Erythroblast (primary cell): ENCODE measurements around the gene PRDM11.

Source experiments
- GATA1 ChIP-seq: IDR thresholded peaks from 2 replicates; pipeline ENCODE4 v1.6.1; 2011; ENCODE audit warnings: low read depth, mild to moderate bottlenecking, control low read depth, low read length, moderate library complexity
- POLR2A ChIP-seq: IDR thresholded peaks from 2 replicates; pipeline ENCODE4 v1.6.1; 2011; ENCODE audit warnings: mild to moderate bottlenecking, low read length

DNA sequence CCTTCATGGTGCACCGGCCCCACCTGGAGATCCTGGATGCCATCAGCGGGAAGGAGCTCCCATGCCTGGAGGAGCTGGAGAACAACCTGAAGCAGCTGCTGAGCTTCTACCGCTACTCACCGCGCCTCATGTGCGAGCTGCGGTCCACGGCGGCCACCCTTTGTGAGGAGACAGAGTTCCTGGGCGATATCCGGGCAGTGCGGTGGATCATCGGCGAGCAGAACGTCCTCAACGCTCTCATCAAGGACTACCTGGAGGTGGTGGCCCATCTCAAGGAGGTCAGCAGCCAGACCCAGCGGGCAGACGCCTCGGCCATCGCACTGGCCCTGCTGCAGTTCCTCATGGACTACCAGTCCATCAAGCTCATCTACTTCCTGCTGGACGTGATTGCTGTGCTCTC, 80.5 kb downstream of the PRDM11 start:
- TF ChIP-seq POLR2A, result no peak
- TF ChIP-seq GATA1, result no peak
